GM19043 (cell line): ENCODE measurements around the gene TM2D1.

Experiments
- ATAC-seq: cut with Tn5 transposase; IDR thresholded peaks from one replicate; pipeline ENCODE4 v1.9.1; 2021; ENCODE audit warnings: low read depth; ENCODE audit not compliant: unreplicated experiment

Gene TM2D1

DNA sequence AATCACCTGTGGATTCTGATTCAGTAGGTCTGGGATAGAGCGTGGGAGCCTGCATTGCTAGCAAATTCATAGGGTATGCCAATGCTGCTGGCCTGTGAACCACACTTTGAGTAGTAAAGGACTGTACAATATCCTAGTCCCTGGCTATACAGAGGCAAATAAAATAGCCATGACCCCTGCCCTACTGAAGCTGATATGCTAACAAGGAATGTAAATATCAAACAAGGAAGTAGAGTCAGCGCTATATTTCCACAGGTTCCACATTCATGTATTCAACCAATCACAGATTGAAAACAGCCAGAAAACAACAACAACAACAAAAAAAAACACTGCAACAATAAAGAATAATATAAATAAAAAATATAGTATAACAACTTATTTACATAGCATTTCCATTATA lies 77.8 kb downstream of the TM2D1 start:
- no peak for ATAC-seq

DNA sequence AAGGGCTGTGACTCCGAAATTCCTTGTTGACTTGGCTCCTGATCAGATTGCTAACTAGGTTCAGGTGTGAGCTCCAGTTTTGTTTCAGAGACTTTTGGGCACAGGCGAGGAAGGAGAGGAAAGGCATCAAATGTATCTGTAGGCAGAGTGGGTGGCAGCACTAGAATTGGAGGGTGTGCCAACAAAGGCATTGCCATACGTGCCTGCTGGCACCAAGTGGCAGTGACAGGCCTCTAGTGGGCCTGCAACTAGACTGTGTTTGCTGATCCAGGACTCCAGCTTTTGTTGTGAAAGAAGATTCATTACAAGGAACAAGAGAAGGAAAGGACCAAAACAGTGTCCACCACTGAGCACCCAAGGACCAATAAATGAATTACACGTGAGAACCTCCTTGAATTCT lies 79.5 kb downstream of the TM2D1 start:
- no peak for ATAC-seq

DNA sequence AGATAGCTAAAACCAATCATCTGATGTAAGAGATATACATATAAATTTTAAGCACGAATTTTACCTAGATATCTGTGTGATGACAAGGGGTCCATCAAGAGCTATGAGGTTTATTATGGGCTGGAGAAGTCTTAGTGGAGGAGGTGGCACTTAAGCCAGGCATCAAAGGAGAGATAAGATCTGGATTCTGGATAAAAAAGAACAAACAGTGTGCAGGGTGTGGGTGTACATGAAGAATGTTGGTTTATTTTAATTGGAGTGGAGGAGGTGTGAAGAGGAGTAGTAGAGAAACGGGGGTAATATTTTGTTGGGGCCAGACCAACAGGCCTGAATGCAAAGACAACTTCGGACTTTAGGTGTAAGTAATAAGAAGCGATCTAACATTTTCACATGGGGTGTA lies 80.6 kb downstream of the TM2D1 start:
- no peak for ATAC-seq

DNA sequence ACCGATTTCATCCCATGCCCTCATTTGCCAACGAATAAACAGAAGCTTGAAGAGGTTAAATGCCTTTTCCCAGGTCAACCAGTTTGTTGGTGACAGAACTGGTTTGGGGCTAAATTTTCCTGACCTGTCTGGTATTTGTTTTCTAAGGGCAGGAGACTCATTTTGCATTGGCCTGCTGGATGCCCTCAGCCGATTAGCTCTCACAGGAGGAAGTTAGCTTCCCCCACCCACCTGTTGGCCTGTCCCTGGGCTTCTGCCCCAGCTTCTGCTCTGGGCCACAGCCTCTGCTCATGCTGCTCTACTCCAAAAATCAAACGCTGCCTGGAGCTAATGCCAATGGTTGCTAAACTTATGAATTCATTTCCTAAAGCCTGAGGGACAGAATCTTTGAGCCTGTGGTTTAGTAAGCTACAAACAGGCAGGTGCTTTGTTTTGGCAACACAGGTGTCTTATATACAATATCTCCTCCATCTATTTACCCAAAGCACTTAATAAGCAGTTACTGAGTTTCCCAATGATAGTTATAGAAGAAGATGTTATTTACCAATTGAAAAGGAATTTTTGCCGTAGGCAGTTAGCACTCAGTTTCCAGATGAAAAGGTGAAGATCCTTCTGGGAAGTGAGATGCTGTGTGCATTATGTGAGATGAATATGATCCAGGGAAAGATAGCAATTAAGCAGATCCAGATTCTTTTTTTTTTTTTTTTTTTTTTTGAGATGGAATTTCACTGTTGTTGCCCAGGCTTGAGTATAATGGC lies 82.3 kb downstream of the TM2D1 start:
- no peak for ATAC-seq

DNA sequence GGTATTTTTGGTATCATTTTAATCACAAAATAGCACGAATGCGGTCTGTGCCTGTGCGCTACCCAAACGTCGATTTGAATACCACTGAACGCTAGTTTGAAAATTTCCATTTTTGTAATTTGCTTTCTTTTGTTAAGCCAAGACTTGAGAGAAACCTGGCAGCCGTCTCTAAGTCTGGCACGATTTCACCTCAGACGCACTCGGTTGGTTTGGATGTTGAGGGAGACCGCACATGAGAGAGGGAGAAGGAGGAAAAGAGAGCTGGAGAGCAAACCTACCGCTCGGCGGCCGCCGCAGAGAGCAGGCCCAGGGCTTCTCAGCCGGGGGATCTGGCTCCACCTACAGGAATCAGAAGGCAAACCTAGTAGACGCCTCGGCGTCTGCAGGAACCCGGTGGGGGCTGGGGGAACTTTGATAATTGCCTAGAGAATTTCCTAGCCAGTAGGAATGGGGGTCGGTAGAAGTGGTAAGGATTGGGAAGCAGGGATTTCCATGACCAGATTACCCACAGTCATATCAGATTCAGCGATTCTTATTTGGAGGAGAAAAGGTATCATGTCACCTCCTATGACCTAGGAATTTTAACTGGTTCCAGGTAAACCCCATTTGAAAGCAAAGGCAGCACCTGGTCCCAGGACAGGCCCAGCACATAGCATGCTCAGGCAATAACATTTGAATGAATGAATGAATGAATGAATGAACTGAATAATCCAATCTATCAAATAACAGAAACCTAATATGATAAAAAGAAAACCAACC lies 83.2 kb downstream of the TM2D1 start:
- peak; percentile 97 for ATAC-seq

DNA sequence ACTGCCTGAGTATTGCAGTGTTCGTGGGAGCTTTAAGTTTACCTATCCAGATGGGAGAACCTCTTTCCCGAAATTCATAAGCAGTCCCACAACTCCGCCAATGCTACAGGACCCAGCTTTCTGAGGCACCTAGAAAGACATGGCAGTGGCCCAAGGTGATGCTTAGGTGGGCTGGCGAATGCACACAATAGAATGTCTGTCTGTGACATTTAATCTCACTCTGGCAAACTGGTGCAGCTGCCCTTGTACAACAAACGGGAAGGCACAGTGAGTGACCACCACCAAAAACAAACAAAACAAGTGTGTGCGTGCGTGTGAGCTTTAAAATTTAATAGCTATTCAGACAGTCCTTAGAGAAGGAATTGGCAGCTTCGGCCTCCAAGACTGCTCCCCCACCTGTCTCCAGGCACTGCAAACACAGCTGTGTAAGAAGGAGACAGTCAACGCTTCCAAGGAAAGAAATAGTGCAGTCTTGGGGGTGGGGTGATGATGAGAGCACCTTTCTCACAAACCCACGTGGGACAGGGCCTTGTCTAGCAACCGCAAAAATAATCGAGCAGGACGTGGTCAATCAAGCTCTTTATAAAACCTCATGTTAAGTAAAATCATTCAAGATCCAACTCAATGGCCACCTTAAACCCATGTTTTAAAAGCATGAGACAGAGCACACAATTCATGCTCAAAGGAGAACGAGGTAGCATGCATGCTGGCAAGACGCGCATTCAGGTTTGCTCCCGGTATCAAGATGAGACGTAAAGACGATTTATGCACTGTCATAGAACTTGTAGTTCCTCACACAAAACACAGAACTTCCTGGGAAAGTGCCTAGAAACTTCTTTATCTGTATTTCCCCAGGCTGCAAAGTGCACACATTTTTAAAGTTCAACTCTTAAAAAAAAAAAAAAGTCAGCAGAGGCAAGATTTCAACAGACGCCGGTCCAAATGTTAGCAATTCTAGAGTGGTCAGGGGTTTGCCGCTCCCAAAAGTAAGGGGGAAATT lies 84.1 kb downstream of the TM2D1 start:
- no peak for ATAC-seq

DNA sequence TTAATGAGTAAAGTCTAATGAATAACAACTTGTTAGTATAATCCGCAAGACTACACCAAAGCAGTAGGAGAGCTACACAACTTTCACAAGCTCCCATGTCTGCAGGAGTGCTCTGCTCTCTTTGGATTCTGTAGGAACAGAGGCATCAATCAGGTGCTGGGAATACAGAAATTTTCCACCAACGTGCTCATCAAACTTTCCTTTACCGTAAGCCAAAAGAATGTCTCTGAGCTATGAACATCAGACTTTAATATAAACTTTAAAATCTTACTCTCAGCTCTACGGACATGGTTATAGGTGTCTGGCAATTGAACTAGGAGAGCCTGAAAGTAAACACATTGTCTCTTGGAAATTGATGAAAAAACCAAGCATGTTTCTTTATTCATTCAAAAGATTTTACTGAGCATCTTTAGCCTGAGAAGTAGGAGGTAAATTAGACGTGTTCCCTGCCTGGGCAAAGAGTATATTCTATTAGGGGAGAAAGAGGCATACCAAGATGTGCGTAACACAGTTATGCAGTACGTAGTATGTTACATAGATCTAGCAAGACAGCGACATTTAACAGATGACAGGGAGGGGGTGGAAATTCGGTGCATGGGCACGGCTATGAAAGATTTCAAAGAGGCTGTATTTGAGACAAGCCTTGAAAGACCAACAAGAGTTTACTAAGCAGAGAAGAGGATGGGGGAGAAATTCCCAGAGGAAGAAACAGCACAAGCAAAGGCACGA lies 85.2 kb downstream of the TM2D1 start:
- no peak for ATAC-seq

DNA sequence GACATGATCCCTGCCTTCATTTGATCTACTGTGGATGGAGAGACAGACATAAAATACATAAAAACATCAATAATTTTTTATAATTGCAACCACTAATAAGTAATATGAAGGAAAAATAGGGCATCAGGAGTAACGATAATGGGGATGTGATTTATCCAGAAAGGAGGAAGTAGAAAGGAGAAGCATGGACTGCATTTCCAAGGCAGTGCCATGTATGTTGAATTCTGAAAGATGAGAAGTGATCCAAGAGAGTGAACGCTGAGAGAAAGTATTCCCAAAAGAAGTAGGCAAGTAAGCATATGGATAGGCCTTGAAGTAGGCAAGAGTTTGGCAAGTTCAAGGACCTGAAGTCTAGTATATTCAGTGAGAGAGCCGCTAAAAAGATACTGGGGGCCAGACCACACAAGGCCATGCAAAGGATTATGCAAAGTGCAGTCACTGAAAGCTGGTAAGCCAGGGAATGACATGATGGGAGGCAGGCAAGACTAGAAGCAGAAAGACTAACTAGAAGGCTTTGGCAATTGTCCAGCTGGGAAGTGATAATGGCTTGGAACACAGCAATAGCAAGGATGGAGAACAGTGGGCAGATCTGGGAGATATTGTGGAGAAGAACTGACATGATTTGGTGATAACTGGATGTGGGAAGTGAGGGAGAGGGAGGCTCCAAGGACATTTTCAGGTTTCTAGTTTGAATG lies 85.9 kb downstream of the TM2D1 start:
- no peak for ATAC-seq

DNA sequence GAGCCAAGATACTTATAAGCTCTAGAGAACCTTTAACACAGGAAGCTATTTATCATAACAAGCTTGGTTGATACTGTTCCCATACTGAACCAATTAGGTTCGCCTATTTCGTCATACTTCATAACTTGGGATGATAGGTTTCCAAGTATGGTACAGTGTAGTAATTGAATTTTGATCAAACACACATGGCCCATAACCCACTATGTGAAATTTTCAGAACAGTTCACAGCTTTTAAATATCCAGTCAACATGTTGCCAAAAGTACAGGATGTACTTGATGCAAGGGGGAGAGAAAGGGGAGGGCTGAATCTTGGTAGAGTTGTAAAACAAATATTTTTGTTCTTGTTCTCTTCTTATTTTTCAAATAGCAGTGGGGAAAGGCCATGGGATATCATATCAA lies 86.6 kb downstream of the TM2D1 start:
- no peak for ATAC-seq

DNA sequence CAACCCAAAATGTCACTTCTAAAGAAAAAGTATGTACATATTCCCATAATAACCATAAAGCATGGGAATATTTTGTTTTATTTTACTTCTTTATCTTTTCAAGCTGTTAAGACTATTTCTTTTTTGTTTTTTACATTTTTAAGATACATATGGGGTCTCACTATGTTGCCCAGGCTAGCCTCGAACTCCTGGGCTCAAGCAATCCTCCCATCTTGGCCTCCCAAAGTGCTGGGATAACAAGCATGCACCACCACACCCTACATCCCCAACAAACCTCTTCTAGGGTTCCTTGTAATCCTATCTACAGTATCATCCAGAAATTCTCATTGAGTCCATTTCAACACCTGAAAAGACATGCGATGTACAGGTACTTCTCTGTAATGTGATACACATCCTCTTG lies 87.5 kb downstream of the TM2D1 start:
- no peak for ATAC-seq

DNA sequence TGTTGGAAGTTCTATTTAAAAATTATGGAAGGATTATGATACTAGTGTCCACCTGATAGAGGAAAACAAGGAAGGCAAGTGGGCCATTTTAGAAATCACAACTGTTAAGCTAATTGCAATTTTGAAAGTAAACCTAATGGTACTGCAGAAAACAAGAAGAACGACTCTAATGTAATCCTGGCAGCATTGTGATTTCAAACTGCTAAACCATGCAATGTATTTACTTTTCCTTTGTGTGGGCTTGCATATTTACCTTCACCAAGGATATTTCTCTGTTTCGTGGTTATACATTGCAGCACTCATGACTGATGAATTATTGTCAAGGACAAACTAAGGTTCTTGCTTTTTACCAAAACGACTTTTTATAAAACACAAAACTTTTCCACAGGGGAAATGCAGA lies 88.1 kb downstream of the TM2D1 start:
- no peak for ATAC-seq

DNA sequence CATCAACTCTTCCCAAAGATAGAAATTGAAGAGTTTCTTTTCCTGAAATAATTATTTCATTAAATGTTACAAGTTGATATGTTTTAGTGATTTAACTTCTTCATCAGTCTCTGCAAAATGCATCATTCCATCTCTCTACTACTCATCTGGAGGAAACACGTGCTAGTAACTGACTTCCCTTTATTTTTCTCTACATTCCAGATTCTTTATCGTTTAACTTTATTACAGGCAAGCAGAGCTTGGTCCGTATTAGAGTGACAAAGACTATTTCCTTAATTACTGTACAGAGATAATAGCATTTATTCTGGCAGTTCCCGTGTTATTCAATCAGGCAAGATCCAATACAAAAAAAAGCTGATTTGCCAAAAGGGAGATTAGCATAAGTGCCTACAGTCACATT lies 88.6 kb downstream of the TM2D1 start:
- no peak for ATAC-seq

DNA sequence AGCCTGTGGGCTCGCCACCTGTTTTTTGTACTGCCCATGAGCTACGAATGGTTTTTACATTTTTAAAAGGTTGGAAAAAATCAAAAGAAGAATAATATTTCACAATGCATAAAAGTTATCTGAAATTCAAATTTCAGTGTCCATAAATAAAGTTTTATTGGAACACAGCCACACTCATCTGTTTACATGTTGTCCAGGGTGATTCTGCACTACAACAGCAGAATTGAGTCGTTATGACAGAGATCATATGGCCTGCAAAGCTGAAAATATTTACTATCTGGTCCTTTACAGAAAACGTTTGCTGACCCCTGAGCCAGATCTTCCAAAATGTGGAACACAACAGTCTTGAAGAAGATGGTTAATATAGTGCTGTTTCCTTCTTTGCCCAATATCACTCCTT lies 89.4 kb downstream of the TM2D1 start:
- ATAC-seq, result no peak

DNA sequence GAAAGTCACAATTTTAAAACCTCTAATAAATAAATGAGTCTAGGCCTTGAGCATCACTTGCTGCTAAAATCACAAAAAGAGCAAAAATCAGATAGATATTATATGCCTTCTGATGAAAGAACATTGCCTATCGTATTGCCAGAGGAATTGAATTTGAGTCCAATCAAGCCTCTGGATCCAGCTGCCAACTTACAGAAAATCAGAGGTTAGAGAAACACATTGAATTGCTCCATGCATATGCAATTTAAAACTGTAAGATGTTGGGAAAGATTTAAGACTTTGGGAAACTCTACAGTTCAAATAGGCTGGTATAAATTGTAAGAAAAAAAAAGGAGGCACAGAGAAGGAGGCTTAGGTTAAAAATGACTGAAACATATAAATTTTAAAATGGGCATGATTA lies 93.5 kb downstream of the TM2D1 start:
- ATAC-seq, result no peak
